IMR-90 (cell line): Measurements from ENCODE around the gene SCRN2. TPM values are rescaled to one million over a fixed set of nuclear protein-coding genes. Genes with fewer than 3 reads are reported as not detected.

Experiments used
- ATAC-seq: fragments of 200-7000 bp; cut with Tn5 transposase; 2 replicates; pipeline ENCODE4 v1.9.1; 2020; ENCODE audit warnings: low read depth, mild to moderate bottlenecking, moderate library complexity
- BruUV-seq: library from RNA; stranded (reverse); fragments of 400-500 nt; replicated peaks from 2 replicates; lab custom pipeline; 2021; lab: Mats Ljungman, UMichigan
- CTCF ChIA-PET: fragments of 300-600 bp; formaldehyde crosslinking; extraction: SDS; loops from one replicate; lab custom pipeline; 2021; ENCODE audit warnings: antibody characterized with exemption; lab: Yijun Ruan, JAX
- POLR2A ChIA-PET: fragments of 300-600 bp; sonication (Branson Sonifier 250); formaldehyde crosslinking; loops from one replicate; lab custom pipeline; 2022; ENCODE audit warnings: antibody characterized with exemption; ENCODE audit not compliant: unreplicated experiment; lab: Charles Lee
- DNase-seq: peaks from one replicate; pipeline ENCODE4 v3.0.0; 2013
- H2AFZ ChIP-seq: replicated peaks from 2 replicates; pipeline ENCODE3; 2013; ENCODE audit warnings: low read length, mild to moderate bottlenecking; ENCODE audit not compliant: poor library complexity
- H2AK5ac ChIP-seq: 2 replicates; pipeline ENCODE4 v1.6.1; 2013; ENCODE audit warnings: low read depth, low read length, inconsistent platforms
- H2AK9ac ChIP-seq: replicated peaks from 2 replicates; pipeline ENCODE3; 2013; ENCODE audit warnings: mild to moderate bottlenecking, low read depth, low read length, moderate library complexity; ENCODE audit not compliant: poor library complexity
- H2BK120ac ChIP-seq: 2 replicates; pipeline ENCODE4 v1.6.1; 2013; ENCODE audit warnings: low read depth, low read length, inconsistent platforms
- H2BK15ac ChIP-seq: 3 replicates; pipeline ENCODE4 v1.6.1; 2013; ENCODE audit warnings: low read depth, low read length, inconsistent platforms
- H2BK20ac ChIP-seq: 2 replicates; pipeline ENCODE4 v1.6.1; 2013; ENCODE audit warnings: low read depth, mild to moderate bottlenecking, inconsistent platforms, low read length, moderate library complexity
- H2BK5ac ChIP-seq: 2 replicates; pipeline ENCODE4 v1.6.1; 2013; ENCODE audit warnings: mild to moderate bottlenecking, low read depth, low read length, inconsistent platforms; ENCODE audit not compliant: poor library complexity, severe bottlenecking
- H3K14ac ChIP-seq: replicated peaks from 2 replicates; pipeline ENCODE4 v1.6.1; 2013; ENCODE audit warnings: low read depth, low read length, inconsistent platforms
- H3K18ac ChIP-seq: 2 replicates; pipeline ENCODE4 v1.6.1; 2013; ENCODE audit warnings: low read depth, low read length, control low read depth
- H3K23ac ChIP-seq: 2 replicates; pipeline ENCODE4 v1.6.1; 2013; ENCODE audit warnings: low read depth, low read length, inconsistent platforms
- H3K27ac ChIP-seq: 2 replicates; pipeline ENCODE4 v1.5.1; 2013; ENCODE audit warnings: mild to moderate bottlenecking, control low read depth, low read length; ENCODE audit not compliant: insufficient read depth
- H3K27me3 ChIP-seq: 2 replicates; pipeline ENCODE4 v1.6.1; 2013; ENCODE audit warnings: low read length; ENCODE audit not compliant: control insufficient read depth, insufficient read depth
- H3K36me3 ChIP-seq: 2 replicates; pipeline ENCODE4 v1.6.1; 2013; ENCODE audit warnings: low read length, mixed read lengths; ENCODE audit not compliant: control insufficient read depth, insufficient read depth
- H3K4ac ChIP-seq: 2 replicates; pipeline ENCODE4 v1.6.1; 2013; ENCODE audit warnings: low read depth, low read length, inconsistent platforms
- H3K4me1 ChIP-seq: 2 replicates; pipeline ENCODE4 v1.6.1; 2013; ENCODE audit warnings: low read length, mixed read lengths; ENCODE audit not compliant: control insufficient read depth, insufficient read depth
- H3K4me2 ChIP-seq: 2 replicates; pipeline ENCODE4 v1.6.1; 2013; ENCODE audit warnings: low read depth, mild to moderate bottlenecking, control low read depth, low read length, moderate library complexity
- H3K4me3 ChIP-seq: 2 replicates; pipeline ENCODE4 v1.5.1; 2013; ENCODE audit warnings: low read depth, mild to moderate bottlenecking, control low read depth, low read length, moderate library complexity; ENCODE audit not compliant: insufficient read depth
- H3K56ac ChIP-seq: 2 replicates; pipeline ENCODE4 v1.6.1; 2013; ENCODE audit warnings: low read length, inconsistent platforms; ENCODE audit not compliant: insufficient read depth; ENCODE audit errors: extremely low read depth
- H3K79me1 ChIP-seq, 2 experiments: 2 replicates each; pipeline ENCODE4 v1.6.1; 2013; ENCODE audit warnings: low read length in 2 of 2, inconsistent platforms in 1 of 2, low read depth in 1 of 2
- H3K9ac ChIP-seq: 2 replicates; pipeline ENCODE4 v1.6.1; 2013; ENCODE audit warnings: low read depth, low read length, control low read depth
- H3K9me1 ChIP-seq: 2 replicates; pipeline ENCODE4 v1.6.1; 2013; ENCODE audit warnings: low read length, inconsistent platforms; ENCODE audit not compliant: insufficient read depth
- H3K9me3 ChIP-seq: 2 replicates; pipeline ENCODE4 v1.6.1; 2013; ENCODE audit warnings: low read length; ENCODE audit not compliant: control insufficient read depth, insufficient read depth
- H4K20me1 ChIP-seq: 2 replicates; pipeline ENCODE4 v1.6.1; 2013; ENCODE audit warnings: low read length, inconsistent platforms; ENCODE audit not compliant: insufficient read depth
- H4K5ac ChIP-seq: 2 replicates; pipeline ENCODE4 v1.6.1; 2013; ENCODE audit warnings: mild to moderate bottlenecking, low read depth, low read length, control low read depth
- H4K8ac ChIP-seq, 2 experiments: 2 replicates each; pipeline ENCODE4 v1.6.1; 2013; ENCODE audit warnings: low read depth in 2 of 2, low read length in 2 of 2, control low read depth in 1 of 2, inconsistent platforms in 1 of 2
- H4K91ac ChIP-seq: 2 replicates; pipeline ENCODE4 v1.6.1; 2013; ENCODE audit warnings: low read depth, low read length, inconsistent platforms; ENCODE audit not compliant: insufficient read depth
- BHLHE40 ChIP-seq: fragments of 150-350 bp; IDR thresholded peaks from 2 replicates; pipeline ENCODE4 v1.6.1; 2016; ENCODE audit warnings: mild to moderate bottlenecking, low read depth, low read length
- CEBPB ChIP-seq: IDR thresholded peaks from 2 replicates; pipeline ENCODE4 v1.6.1; 2012; ENCODE audit warnings: low read depth, low read length, improper control_type of control experiment
- CHD1 ChIP-seq: IDR thresholded peaks from 2 replicates; pipeline ENCODE4 v1.6.1; 2012; ENCODE audit warnings: low read depth, low read length, improper control_type of control experiment
- CTCF ChIP-seq: conservative IDR thresholded peaks from 2 replicates; pipeline ENCODE4 v1.5.1; 2012; ENCODE audit warnings: mild to moderate bottlenecking, low read depth, low read length, improper control_type of control experiment
- ELK1 ChIP-seq: fragments of 150-350 bp; IDR thresholded peaks from 2 replicates; pipeline ENCODE4 v1.6.1; 2016; ENCODE audit warnings: low read depth, mild to moderate bottlenecking, low read length, moderate library complexity, borderline replicate concordance
- FOS ChIP-seq: fragments of 150-350 bp; IDR thresholded peaks from 2 replicates; pipeline ENCODE4 v1.6.1; 2016; ENCODE audit warnings: low read depth, low read length
- MAFK ChIP-seq: IDR thresholded peaks from 2 replicates; pipeline ENCODE4 v1.6.1; 2012; ENCODE audit warnings: low read depth, low read length, improper control_type of control experiment
- MAZ ChIP-seq: IDR thresholded peaks from 2 replicates; pipeline ENCODE4 v1.6.1; 2012; ENCODE audit warnings: low read depth, mild to moderate bottlenecking, low read length, improper control_type of control experiment, moderate library complexity, borderline replicate concordance
- MXI1 ChIP-seq: IDR thresholded peaks from 2 replicates; pipeline ENCODE4 v1.6.1; 2012; ENCODE audit warnings: low read depth, mild to moderate bottlenecking, low read length, moderate library complexity, borderline replicate concordance
- NFE2L2 ChIP-seq: fragments of 150-350 bp; IDR thresholded peaks from 2 replicates; pipeline ENCODE4 v1.6.1; 2016; ENCODE audit warnings: low read depth, mild to moderate bottlenecking, low read length
- POLR2A ChIP-seq: IDR thresholded peaks from 2 replicates; pipeline ENCODE4 v1.6.1; 2012; ENCODE audit warnings: mild to moderate bottlenecking, low read depth, low read length
- RAD21 ChIP-seq: IDR thresholded peaks from 2 replicates; pipeline ENCODE4 v1.6.1; 2012; ENCODE audit warnings: low read length, improper control_type of control experiment
- RFX5 ChIP-seq: IDR thresholded peaks from 2 replicates; pipeline ENCODE4 v1.8.0; 2012; ENCODE audit warnings: low read depth, mild to moderate bottlenecking, low read length, moderate library complexity
- SMC3 ChIP-seq: fragments of 150-350 bp; IDR thresholded peaks from 2 replicates; pipeline ENCODE4 v1.6.1; 2016; ENCODE audit warnings: low read depth, mild to moderate bottlenecking, antibody characterized with exemption, low read length, moderate library complexity
- USF2 ChIP-seq: fragments of 150-350 bp; IDR thresholded peaks from 2 replicates; pipeline ENCODE4 v1.6.1; 2017; ENCODE audit warnings: mild to moderate bottlenecking, antibody characterized with exemption, low read length, low read depth
- WGBS, 2 experiments: methylation state at CpG; one replicate each; pipeline versions ENCODE4 v1.1.5 to v1.1.7; 2013; ENCODE audit warnings: missing lambda C conversion rate in 2 of 2; ENCODE audit not compliant: insufficient read length in 1 of 2; ENCODE audit errors: extremely low coverage in 2 of 2; 5-methylcytosine and 5-hydroxymethylcytosine counted together
- dilution Hi-C: fragments of 300-500 bp; cut with HindIII; formaldehyde crosslinking; loops from one replicate; pipeline ENCODE4 v1.14.3; 2018; ENCODE audit warnings: low sequenced_read_pairs; ENCODE audit not compliant: unreplicated experiment
- in situ Hi-C: fragments of 300-500 bp; cut with MboI; formaldehyde crosslinking; loops from 3 replicates; pipeline ENCODE4 v1.14.3; 2019; ENCODE audit warnings: low sequenced_read_pairs, inconsistent platforms, mixed read lengths
- intact Hi-C: fragments of 100-400 bp; cut with micrococcal nuclease; formaldehyde crosslinking; loops from 2 replicates; pipeline ENCODE4 v1.10.0; 2022
- polyA plus RNA-seq, 3 experiments: library from polyadenylated mRNA; depleted of rRNA; stranded (reverse); fragments of >200 nt; gene quantifications; 2 replicates each; pipeline ENCODE4 v1.2.3, GENCODE V29; 2012; ENCODE audit warnings: low replicate concordance in 1 of 3
- total RNA-seq: library from RNA; depleted of rRNA; stranded (reverse); fragments of >200 nt; gene quantifications from 2 replicates; pipeline ENCODE4 v1.2.3, GENCODE V29; 2012

SCRN2 gene
- total and polyA plus RNA-seq, 2 of the 4 experiments (the other 2 are of a cell fraction), result 17.2 to 31.0 TPM

GRCh38 chr17:47867813-47868533 is 26.9 kb upstream of the SCRN2 start:
- Histone ChIP-seq H4K20me1 (no peaks in the 10 kb centered on the region), H2BK5ac (no peak overlapping the region), H3K27ac (no peak overlapping the region), H3K9ac (no peak overlapping the region), H3K18ac (no peak overlapping the region), H3K23ac (no peak overlapping the region), H2AFZ (no peak overlapping the region), H2BK120ac (no peak overlapping the region), H4K91ac (no peak overlapping the region), H3K4me3 (no peak overlapping the region), H2AK9ac (no peak overlapping the region), H3K56ac (no peak overlapping the region), H3K36me3 (no peaks in the 10 kb centered on the region), H3K9me3 (peaks cover 3% of the 10 kb centered on the region; the same call in 1 of the 2 replicates), H3K79me1 (no peaks in the 10 kb centered on the region), H3K4me1 (peaks cover 4% of the 10 kb centered on the region), H2AK5ac (peak overlapping the region; percentile 43; the same call in 1 of the 2 replicates), H2BK20ac (no peak overlapping the region), H3K4ac (no peak overlapping the region), H3K14ac (no peak overlapping the region), H3K9me1 (no peaks in the 10 kb centered on the region), H3K4me2 (no peak overlapping the region), H4K8ac (no peak overlapping the region), H2BK15ac (no peak overlapping the region), H3K27me3 (peaks cover 42% of the 10 kb centered on the region), H4K5ac (no peak overlapping the region)
- POLR2A ChIA-PET, result no interaction called here
- 87% methylated on average over 3 of the region's 11 CpGs; no CpG with 5 or more reads in 1 of the 2 experiments for WGBS, 2 experiments
- intact Hi-C loops, result no loop called here
- TF ChIP-seq NFE2L2 (no peak), RFX5 (no peak), CEBPB (no peak), RAD21 (no peak), POLR2A (no peak), ELK1 (no peak), SMC3 (no peak), MXI1 (no peak), FOS (no peak), USF2 (no peak), CHD1 (no peak), MAZ (no peak), BHLHE40 (no peak), CTCF (no peak), MAFK (no peak)
- CTCF ChIA-PET, result no interaction called here
- in situ Hi-C loops, result no loop called here
- DNase-seq, result no peak
- no TSS peak for BruUV-seq
- dilution Hi-C loops, result no loop called here
- no peak for ATAC-seq
